C1 segment of cervical spinal cord (tissue), 14 donors: ENCODE results near the gene PRPF6.
A peak's percentile ranks its signal among the peaks of the same experiment; 100 is the strongest.

Source experiments
- DNase-seq, 14 donors: peaks; one replicate each; lab custom pipeline; 2025; lab: John Stamatoyannopoulos, UW

Gene PRPF6, protein sequence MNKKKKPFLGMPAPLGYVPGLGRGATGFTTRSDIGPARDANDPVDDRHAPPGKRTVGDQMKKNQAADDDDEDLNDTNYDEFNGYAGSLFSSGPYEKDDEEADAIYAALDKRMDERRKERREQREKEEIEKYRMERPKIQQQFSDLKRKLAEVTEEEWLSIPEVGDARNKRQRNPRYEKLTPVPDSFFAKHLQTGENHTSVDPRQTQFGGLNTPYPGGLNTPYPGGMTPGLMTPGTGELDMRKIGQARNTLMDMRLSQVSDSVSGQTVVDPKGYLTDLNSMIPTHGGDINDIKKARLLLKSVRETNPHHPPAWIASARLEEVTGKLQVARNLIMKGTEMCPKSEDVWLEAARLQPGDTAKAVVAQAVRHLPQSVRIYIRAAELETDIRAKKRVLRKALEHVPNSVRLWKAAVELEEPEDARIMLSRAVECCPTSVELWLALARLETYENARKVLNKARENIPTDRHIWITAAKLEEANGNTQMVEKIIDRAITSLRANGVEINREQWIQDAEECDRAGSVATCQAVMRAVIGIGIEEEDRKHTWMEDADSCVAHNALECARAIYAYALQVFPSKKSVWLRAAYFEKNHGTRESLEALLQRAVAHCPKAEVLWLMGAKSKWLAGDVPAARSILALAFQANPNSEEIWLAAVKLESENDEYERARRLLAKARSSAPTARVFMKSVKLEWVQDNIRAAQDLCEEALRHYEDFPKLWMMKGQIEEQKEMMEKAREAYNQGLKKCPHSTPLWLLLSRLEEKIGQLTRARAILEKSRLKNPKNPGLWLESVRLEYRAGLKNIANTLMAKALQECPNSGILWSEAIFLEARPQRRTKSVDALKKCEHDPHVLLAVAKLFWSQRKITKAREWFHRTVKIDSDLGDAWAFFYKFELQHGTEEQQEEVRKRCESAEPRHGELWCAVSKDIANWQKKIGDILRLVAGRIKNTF

DNA sequence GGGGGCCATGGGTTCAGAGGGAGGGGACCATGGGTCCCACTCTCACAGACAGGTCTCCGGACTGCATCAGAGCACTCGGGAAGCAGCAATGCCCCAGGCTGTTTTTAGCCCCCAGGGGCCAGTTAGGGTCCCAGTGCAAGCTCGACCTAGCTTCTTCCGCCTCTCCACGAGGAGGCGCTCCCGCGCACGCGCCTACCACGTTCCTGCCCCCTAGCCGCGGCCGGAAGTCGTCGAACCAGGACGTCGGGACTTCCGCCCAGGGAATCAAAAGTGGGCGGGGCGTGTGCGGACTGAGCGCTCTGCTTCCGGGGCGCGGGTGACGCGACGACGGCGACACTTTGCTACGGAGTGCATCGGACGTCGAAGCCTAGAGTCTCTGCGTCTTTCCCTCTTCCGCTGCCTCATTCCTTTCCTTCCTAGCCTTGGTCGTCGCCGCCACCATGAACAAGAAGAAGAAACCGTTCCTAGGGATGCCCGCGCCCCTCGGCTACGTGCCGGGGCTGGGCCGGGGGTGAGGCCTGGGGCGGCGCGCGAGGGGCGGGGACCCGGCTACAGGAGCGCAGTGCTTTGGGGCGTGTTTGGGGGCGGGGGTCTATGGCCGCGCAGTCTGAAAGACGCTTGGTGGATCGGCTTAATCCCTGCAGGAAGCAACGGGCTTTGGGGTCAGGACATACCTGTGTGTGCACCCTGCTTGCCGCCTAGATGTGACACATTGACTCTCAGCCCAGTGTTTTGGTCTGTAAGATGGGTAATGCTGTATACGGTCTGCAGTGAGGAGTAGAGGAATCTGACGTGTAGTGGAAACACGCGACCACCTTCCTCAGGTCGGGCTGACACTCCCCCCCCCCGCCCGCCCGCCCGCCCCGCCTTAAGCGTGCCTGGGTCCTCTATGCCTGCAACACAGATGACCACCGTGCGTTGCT, at the start of gene PRPF6:
PRPF6 (plus strand) TSS at position 327 of the 923 bp plus-strand sequence; CDS start at position 441, 114 bp downstream.
- peak; percentile 55 to 95 (median 86) for DNase-seq

DNA sequence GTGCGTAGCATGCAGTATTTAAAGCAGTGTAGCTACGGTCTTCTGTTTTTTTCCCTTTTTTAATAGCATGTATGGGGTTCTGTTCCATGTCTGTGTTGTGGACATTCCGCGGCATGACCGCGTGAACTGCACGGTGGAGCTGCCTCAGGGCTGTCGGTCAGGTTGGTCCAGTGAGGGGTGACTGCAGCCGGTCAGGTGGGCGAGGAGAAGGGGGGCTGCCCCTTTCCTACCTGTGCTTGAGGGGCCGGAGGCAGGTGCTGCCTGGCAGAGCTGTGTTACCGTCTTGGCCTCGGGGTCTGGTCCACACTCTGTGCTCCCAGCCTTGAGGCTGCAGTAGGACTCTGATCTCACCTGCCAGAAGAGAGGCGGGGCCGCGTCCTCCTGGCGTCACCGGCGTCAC, 49.2 kb upstream of the PRPF6 start:
- DNase-seq, result no peak

DNA sequence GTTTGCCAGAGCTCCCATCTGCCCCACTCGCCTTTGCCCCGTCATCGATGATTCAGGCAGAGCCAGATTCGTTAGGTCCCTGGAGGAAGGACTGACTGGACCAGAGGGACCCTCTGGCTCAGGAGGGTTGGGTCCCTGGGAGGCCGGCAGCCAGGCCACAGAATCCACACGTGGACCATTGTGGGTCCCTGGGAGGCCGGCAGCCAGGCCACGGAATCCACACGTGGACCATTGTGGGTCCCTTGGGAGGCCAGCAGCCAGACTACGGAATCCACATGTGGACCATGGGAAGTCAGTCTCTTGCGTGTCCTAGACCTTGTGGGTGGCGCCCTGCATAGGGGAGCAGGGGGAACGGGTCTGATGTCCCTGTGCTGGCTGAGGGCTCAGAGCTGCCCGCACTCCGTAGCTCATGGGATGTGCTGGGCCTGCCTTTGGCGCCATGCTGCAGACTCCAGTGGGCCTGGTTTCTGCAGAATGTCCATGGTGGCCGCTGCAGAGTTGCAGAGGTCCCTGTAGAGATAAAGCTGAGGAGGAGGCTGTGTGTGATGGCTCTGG, 48.2 kb upstream of the PRPF6 start:
- no peak for DNase-seq

DNA sequence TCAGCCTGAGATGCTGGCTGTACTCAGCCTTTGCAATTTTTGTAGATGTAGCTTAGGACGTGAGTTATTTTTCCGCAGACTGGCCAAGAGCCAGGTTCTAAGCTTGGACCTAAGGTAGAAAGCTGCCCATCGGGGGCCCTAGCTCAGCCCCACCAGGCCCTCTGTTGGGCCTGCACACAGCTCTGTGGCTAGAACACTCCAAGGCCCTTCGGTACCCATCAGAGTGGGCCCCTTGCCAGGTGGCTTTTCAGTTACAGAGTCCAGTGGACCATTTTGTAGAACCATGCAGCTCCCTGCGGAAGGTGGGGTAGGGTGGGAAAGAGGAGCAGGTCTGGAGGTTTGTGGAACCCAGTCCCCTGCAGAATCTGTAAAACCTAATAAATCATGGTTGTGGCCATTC, 47.3 kb upstream of the PRPF6 start:
- peak in 1 of 14 donors; percentile 44 for DNase-seq

DNA sequence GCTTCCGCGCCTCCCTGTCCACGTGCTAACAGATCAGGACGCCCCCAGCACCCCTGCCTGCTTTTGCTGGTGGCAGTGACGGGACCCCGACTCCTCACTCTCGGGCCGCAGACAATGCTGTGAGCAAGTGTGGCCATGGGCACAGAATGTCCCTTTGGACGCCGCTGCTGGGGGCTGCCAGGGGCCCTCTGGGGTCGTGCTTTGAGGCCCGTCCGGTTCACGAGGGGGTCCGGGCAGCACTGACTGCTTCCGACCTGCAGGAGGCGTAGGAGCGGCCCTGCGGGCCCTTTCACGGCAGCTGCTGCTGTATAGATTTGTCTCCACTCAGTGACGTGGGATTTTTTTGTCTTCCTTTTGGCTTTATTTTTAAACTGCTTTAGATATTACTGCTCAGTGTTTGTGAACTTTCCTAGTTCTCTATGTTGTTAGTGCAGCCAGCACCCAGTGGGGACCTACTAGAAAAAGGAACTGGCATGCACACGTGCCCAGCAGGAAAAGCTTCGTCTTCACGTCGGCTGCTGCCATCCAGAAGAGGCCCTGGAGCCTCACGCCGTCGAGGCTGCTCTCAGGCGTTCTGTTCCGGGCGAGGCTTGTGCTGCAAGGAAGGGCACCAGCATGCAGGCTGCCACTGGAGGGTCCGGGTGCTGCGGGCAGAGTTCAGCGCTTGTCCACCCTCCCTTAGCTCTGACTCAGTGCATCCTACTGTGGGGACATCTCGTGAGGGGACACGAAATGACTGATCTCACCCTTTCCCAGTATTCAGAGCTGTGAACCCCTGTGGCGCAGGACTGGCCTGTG, 46.5 kb upstream of the PRPF6 start:
- DNase-seq, result no peak

DNA sequence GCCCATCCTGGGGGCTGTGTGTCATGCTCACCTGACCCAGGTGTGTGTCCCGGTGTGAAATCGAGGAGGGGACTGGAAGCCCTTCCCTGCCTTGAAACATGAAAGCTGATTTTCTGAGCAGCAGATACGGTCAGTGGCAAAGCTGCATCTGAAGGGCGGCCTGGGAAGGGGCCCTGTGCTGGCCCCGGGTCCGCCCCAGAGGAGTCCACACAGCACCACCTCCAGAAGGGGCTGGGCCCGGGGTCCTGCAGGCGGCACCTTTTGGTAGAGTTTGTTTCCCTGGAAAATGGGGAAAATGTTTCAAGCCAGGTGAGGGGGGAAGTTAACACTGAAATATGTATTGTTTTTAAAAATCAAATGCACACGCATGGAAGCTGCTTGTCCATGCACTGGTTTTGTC, 45.5 kb upstream of the PRPF6 start:
- DNase-seq, result no peak

DNA sequence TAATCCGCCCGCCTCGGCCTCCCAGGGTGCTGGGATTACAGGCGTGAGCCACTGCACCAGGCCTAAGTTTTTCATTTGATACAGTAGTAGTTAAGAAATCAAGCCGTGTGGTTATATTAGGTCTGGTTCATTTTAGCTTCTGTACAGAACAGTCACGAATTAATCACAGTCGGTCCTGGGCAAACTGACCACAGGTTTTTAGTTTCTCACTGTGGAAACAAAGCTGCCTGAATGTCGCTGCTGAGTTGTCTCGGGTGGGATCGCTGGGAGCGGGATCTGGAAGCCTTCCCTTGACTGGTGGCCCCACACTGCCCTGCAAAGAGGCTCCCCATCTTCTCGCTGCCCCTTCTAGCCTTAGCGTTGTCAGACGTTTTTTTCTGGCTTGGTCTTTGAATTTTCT, 43.3 kb upstream of the PRPF6 start:
- DNase-seq, result no peak

DNA sequence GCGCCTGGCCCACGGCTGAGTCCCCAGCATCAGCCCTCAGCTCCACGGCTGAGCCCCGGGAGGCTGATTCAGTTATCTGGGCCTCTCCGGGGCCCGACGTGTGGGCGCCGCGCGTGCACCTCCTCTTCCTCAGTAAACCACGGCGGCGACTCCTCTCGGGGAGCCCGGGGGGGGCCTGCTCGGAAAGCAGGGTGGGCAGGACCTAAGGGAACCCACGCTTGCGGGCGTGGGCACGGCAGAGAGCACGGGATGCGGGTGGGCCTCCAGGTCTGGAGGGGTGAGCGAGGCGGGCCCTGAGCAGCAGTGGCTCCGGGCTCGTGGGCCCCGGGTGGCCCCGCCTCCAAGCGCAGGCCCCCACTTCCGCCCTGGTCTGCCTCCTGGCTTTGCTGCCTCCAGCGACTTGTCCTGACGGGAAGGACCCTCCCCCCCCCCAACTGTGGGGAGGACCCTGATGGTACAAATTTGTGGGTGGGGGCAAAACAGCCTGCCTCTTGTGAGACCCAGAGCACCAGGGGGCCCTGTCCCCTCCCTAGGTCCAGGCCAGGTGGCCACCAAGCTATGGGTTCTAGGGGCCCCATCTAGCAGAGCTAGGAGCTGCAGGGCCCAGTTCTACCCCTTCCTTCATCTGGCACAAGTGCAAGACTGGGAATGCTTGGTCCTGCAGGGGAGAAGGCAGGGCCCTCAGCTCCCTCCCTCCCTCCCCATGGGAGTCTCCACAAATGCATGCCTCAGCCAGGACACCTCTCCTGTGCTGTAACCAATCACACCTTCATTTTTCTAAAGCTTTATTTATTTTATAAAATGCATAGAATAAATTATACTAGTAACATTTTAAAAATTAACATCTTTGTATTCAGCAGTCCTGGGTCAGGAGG, 41.6 kb upstream of the PRPF6 start:
- no peak for DNase-seq

DNA sequence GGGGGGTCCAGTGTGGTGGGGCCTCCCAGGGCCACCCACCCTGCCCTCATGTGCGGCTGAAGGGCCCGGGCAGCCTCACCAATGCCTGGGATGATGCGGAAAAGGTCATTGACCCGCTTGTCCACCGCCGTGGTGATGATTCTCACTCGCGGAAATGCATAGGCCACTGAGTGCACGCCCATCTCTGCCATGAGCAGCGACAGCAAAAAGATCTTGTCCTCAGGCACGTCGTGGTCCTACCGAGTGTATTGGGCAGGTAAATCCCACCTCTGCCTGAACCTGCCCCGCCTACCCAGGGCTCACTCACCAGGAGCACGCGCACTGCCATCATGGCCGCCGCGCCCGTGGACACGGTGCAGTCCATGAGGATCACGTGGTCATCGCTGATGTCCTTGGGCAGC, 40.9 kb upstream of the PRPF6 start:
- DNase-seq, result no peak

DNA sequence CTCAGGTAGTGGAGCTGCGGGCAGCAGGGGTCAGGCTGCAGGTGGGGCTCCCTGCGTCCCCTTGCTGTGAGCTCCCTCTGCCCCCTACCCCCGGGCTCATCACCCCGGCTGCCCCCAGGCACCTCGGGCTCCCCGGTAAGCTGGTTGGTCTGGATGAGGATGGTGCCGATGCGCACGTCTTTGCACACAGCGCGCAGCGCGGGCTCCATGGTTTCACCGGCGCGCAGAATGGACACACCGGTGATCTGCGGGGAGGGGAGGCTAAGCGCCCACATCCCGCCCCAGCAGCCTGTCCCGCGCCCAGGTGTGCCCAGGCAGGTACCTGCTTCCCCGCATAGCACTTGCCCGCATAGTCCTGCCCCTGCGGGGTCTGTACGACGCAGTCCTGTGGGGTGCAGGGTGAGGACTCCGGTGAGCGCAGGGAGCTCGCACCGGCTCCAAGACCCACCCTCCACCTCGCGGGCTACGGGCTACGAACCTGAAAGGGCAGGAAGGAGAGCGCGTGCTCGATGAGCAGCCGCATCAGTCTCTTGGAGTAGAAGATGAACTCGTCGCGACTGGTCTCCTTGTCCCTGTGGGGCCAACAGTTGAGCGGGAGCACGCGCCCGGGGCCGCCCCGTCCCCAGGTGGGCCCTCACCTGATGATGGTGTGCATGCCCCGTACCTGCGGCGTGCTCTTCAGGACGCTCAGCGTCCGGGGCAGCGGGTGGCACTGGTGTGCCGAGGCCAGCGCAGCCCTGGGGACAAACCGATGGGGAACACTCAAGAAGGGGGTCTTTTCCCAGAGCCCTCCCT, 40.3 kb upstream of the PRPF6 start:
- no peak for DNase-seq

DNA sequence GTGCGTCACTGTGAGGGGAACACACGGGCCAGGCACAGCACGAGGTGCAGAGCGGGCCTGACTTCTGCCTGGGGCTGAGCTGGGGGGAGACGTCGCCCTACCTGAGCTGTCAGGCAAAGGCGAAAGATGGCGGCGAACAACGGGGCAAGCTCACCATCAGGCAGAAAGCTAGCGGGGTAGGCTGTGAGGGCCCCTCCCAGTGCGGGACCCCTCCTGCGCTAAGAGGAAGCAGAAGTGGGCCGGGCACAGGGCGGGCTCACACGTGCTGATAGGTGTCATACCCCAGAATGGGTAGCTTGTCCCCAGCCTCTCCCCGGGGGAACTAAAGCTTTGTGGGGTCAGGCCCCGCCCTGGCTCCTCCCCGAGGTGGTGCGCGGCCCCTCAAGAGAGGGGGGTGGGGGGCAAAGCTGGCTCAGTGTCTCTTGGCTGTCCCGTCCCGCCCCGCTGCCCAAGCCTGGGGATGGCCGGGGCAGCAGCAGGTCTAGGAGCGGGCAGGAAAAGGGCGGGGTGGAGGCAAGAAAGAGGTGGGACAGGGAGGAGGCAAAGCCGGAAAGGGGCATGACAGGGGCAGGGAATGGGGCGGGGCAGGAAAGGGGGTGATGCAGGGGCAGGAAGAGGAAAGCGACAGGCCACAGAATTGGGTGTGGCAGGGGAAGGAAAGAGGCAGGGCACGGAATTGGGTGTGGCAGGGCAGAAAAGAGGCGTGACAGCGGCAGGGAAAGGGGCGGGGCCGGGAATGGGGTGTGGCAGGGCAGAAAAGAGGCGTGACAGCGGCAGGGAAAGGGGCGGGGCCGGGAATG, 39.5 kb upstream of the PRPF6 start:
- no peak for DNase-seq

DNA sequence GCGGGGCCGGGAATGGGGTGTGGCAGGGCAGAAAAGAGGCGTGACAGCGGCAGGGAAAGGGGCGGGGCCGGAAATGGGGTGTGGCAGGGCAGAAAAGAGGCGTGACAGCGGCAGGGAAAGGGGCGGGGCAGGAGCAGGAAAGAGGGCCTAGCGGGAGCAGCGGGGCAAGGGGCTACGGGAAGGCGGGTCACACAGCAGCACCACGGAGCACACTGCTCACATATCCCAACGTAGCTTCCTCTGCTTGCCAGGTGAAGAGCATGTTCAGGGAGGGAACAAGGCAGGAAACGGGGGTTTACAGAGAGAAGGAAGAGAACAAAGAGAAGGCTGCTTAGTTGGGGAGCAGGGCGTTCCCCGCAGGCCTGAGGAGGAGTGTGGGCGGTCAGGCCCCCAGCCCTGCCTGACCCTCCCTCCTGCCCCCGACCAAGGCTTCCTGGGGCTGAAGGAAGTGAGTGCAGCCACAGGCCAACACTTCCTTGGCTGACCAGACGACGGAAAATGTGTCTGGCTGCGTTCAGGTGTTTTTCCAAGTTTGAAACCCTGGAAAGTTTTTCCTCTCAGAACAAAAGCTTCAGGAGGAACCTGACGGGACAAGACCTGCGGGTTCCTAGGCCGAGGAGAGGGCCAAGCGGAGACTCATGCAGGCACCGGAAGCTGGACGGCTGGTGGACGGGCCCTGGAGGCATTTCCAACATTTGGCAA, 38.5 kb upstream of the PRPF6 start:
- DNase-seq, result no peak

DNA sequence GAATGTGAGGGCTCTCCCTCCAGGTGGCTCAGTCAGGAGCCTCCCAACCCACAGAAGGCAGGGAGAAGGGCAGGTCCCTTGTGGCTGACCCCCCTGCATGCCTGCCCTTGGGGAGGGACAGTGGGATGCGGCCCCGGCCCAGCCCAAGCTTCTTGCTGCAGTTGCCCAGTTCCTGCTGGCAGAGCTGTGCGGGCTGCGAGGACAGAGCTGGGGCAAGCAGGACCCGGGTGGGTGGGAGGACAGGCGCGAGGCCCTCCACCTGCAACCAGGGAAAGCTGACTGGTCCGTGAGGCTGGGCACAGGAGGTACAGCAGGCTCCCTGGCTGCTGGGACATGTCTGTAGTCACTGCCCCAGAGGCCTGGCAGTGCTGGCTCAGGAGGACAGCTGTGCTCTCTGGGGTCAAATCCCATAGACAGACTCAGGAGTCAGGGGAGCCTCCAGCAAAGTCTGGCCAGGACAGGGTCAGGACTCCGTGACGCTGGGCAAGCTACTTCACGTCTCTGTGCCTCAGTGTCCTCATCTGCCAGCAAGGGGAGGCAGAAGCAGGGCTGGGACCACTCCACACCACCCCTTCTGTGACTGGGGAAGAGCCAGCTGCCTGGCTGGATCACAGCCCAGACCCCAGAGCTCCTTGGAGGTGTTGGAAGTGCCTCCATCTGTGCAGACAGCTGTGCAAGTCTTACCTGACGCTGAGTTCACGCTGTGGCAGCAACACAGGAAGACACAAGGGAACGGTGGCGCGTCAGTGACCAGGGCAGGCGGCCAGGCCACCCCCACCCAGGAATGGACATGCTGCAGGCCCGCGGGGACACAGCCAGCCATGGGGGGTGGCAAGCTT, 37.7 kb upstream of the PRPF6 start:
- no peak for DNase-seq

DNA sequence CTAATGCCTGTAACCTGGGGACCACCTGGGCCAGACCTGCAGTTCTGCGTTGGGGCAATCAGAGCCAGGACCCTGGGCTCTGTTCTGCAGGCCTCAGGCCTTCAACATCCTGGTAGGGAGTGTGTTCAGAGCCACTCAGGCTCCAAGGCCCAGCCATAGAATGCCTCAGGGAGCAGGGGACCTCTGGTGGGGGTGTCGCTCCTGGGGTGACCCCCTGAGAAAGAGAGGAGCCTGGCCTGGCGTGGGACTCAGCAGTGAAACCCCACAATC, 37.2 kb upstream of the PRPF6 start:
- no peak for DNase-seq

DNA sequence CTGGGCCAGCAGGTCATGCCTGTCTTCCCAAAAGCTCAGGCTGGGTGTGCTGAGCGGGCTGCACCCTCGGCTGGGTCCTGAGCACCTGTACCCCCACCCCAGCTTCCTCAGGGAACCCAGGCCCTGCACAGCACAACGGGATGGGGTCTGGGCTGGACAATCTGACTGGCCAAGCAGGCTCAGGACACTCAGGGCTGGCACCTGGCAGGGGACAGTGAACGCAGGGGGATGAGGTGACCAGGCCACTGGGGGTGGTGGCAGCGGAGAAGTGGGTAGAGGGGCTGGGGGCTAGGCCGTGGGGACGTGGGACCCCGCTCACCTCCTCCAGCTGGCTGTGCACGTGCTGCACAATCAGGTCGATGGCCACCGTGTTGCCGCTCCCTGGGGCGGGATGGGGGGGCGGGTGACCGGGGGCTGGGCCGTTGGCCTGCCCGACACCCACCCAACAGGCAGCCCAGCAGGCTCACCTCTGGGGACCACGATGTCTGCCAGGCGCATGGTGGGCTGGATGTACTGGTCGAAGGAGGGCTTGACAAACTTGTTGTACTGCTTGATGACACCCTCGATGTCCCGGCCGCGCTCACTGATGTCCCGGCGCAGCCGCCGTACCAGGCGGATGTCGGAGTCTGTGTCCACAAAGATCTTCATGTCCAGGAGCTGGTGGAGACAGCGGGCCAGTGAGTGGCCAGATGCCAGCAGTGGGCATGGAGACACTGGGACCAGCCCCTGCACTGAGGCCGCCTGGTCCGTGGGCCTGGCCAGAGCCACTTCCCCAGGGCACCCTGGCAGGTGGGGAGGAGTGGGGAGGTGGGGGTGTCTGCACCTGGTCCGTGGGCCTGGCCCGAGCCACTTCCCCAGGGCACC, 36.6 kb upstream of the PRPF6 start:
- DNase-seq, result no peak
